H1 (cell line): Measurements from ENCODE around the gene TSPAN3. TPM values are rescaled to one million over a fixed set of nuclear protein-coding genes. Genes with fewer than 3 reads are reported as not detected.

Experiments used
- CTCF ChIA-PET: fragments of 300-600 bp; sonication (Branson Sonifier 250); formaldehyde crosslinking; loops from one replicate; lab custom pipeline; 2021; ENCODE audit not compliant: partially characterized antibody; lab: Charles Lee
- POLR2A ChIA-PET: fragments of 300-600 bp; sonication (Branson Sonifier 250); formaldehyde crosslinking; loops from one replicate; lab custom pipeline; 2021; ENCODE audit warnings: inconsistent platforms; ENCODE audit not compliant: partially characterized antibody; lab: Charles Lee
- DNase-seq, 2 experiments: peaks; one replicate each; pipeline versions ENCODE4 v3.0.0 to v3.0.0-alpha.2; 2010 to 2022; ENCODE audit warnings: low spot score in 2 of 2, low read depth in 1 of 2, mixed read lengths in 1 of 2
- FAIRE-seq: peaks from 2 replicates; lab custom pipeline; 2011; peaks lifted over from hg19 to GRCh38; lab: Jason Lieb, UNC
- H2AFZ ChIP-seq: 2 replicates; pipeline ENCODE4 v1.8.1; 2012; ENCODE audit warnings: low read length, inconsistent platforms
- H2AK5ac ChIP-seq: 2 replicates; pipeline ENCODE4 v1.6.1; 2013; ENCODE audit warnings: low read depth, low read length
- H2BK120ac ChIP-seq: replicated peaks from 2 replicates; pipeline ENCODE3; 2013; ENCODE audit warnings: low read depth, low read length, inconsistent platforms
- H2BK12ac ChIP-seq: 2 replicates; pipeline ENCODE4 v1.6.1; 2013; ENCODE audit warnings: low read depth, low read length
- H2BK15ac ChIP-seq: 2 replicates; pipeline ENCODE4 v1.6.1; 2013; ENCODE audit warnings: low read length
- H2BK20ac ChIP-seq: 2 replicates; pipeline ENCODE4 v1.6.1; 2013; ENCODE audit warnings: low read length
- H2BK5ac ChIP-seq: 2 replicates; pipeline ENCODE4 v1.6.1; 2013; ENCODE audit warnings: low read depth, low read length
- H3K14ac ChIP-seq: 2 replicates; pipeline ENCODE4 v1.6.1; 2013; ENCODE audit warnings: inconsistent platforms; ENCODE audit not compliant: insufficient read length
- H3K18ac ChIP-seq: 2 replicates; pipeline ENCODE4 v1.6.1; 2013; ENCODE audit warnings: low read length; ENCODE audit errors: extremely low read depth
- H3K23ac ChIP-seq: 2 replicates; pipeline ENCODE4 v1.6.1; 2013; ENCODE audit warnings: inconsistent platforms; ENCODE audit not compliant: insufficient read length
- H3K23me2 ChIP-seq: 2 replicates; pipeline ENCODE4 v1.6.1; 2013; ENCODE audit warnings: low read depth, low read length
- H3K27ac ChIP-seq: 2 replicates; pipeline ENCODE4 v1.6.1; 2011; ENCODE audit warnings: low read depth, low read length, inconsistent platforms
- H3K27me3 ChIP-seq, 4 experiments: replicated peaks in 1 of 4; 1 replicate in 1 of 4; 2 replicates in 3 of 4; pipeline versions ENCODE4 v1.6.1 to v1.8.1; 2011 to 2013; ENCODE audit warnings: low read length in 3 of 4, mild to moderate bottlenecking in 3 of 4, inconsistent platforms in 2 of 4, mixed read lengths in 2 of 4, moderate library complexity in 1 of 4; ENCODE audit not compliant: control insufficient read depth in 3 of 4, insufficient read depth in 3 of 4; ENCODE audit errors: extremely low read depth in 1 of 4
- H3K36me3 ChIP-seq, 4 experiments: 2 replicates each; pipeline versions ENCODE4 v1.6.1 to v1.8.1; 2011 to 2013; ENCODE audit warnings: mild to moderate bottlenecking in 4 of 4, low read length in 3 of 4, moderate library complexity in 2 of 4, control low read depth in 1 of 4, inconsistent platforms in 1 of 4; ENCODE audit not compliant: insufficient read depth in 4 of 4, control insufficient read depth in 2 of 4
- H3K4ac ChIP-seq: replicated peaks from 2 replicates; pipeline ENCODE3; 2013; ENCODE audit warnings: low read length, low read depth, mixed read lengths, inconsistent platforms; ENCODE audit not compliant: insufficient read length
- H3K4me1 ChIP-seq, 4 experiments: replicated peaks in 1 of 4; 1 replicate in 1 of 4; 2 replicates in 3 of 4; pipeline versions ENCODE4 v1.6.1 to v1.8.1; 2011 to 2013; ENCODE audit warnings: low read length in 3 of 4, inconsistent platforms in 2 of 4, mixed read lengths in 1 of 4; ENCODE audit not compliant: insufficient read depth in 4 of 4, control insufficient read depth in 3 of 4
- H3K4me2 ChIP-seq, 2 experiments: 2 replicates each; pipeline versions ENCODE4 v1.6.1 to v1.8.1; 2011 to 2013; ENCODE audit warnings: low read depth in 2 of 2, low read length in 2 of 2, control low read depth in 1 of 2, inconsistent platforms in 1 of 2, mild to moderate bottlenecking in 1 of 2; ENCODE audit not compliant: insufficient read depth in 1 of 2
- H3K4me3 ChIP-seq, 4 experiments: fragments of 200-600, 300-600 bp in 1 of 4; sonication (generic), shearing (Covaris generic), sonication (Bioruptor Twin) in 1 of 4; 2 replicates each; pipeline versions ENCODE4 v1.5.1 to v1.8.1; 2011 to 2016; ENCODE audit warnings: low read length in 4 of 4, low read depth in 3 of 4, control low read depth in 2 of 4, inconsistent platforms in 2 of 4, mild to moderate bottlenecking in 2 of 4, mixed read lengths in 1 of 4, moderate library complexity in 1 of 4; ENCODE audit not compliant: insufficient read depth in 2 of 4; ENCODE audit errors: extremely low read depth in 1 of 4
- H3K56ac ChIP-seq: replicated peaks from 2 replicates; pipeline ENCODE3; 2013; ENCODE audit warnings: low read depth, mild to moderate bottlenecking, mixed read lengths, low read length, inconsistent platforms; ENCODE audit not compliant: insufficient read length
- H3K79me1 ChIP-seq: 2 replicates; pipeline ENCODE4 v1.6.1; 2013; ENCODE audit warnings: low read depth, low read length, control low read depth
- H3K79me2 ChIP-seq, 2 experiments: 2 replicates each; pipeline versions ENCODE4 v1.6.1 to v1.8.1; 2012 to 2013; ENCODE audit warnings: low read length in 2 of 2, mild to moderate bottlenecking in 2 of 2, inconsistent platforms in 1 of 2; ENCODE audit not compliant: insufficient read depth in 2 of 2, control insufficient read depth in 1 of 2
- H3K9ac ChIP-seq, 4 experiments: replicated peaks in 1 of 4; 1 replicate in 1 of 4; 2 replicates in 3 of 4; pipeline versions ENCODE4 v1.6.1 to v1.8.1; 2011 to 2013; ENCODE audit warnings: low read depth in 3 of 4, low read length in 3 of 4, control low read depth in 2 of 4, mild to moderate bottlenecking in 2 of 4, moderate library complexity in 2 of 4, inconsistent platforms in 1 of 4; ENCODE audit errors: extremely low read depth in 1 of 4
- H3K9me3 ChIP-seq, 2 experiments: 2 replicates each; pipeline versions ENCODE4 v1.6.1 to v1.8.1; 2012 to 2013; ENCODE audit warnings: mild to moderate bottlenecking in 2 of 2, moderate library complexity in 2 of 2, control low read depth in 1 of 2, inconsistent platforms in 1 of 2, low read depth in 1 of 2, low read length in 1 of 2, mixed read lengths in 1 of 2; ENCODE audit not compliant: insufficient read depth in 2 of 2
- H4K20me1 ChIP-seq, 2 experiments: replicated peaks in 1 of 2; 2 replicates each; pipeline versions ENCODE3 to v1.8.1; 2011 to 2013; ENCODE audit warnings: inconsistent platforms in 2 of 2, low read length in 2 of 2, mild to moderate bottlenecking in 1 of 2; ENCODE audit not compliant: insufficient read depth in 2 of 2, control insufficient read depth in 1 of 2
- H4K5ac ChIP-seq: 2 replicates; pipeline ENCODE4 v1.6.1; 2013; ENCODE audit warnings: low read length, low read depth, mixed read lengths, inconsistent platforms; ENCODE audit not compliant: insufficient read length
- H4K8ac ChIP-seq: 2 replicates; pipeline ENCODE4 v1.8.0; 2013; ENCODE audit warnings: mild to moderate bottlenecking, moderate library complexity, low read length, inconsistent platforms; ENCODE audit not compliant: insufficient read depth; ENCODE audit errors: extremely low read depth
- H4K91ac ChIP-seq: replicated peaks from 2 replicates; pipeline ENCODE3; 2013; ENCODE audit warnings: low read length, mixed read lengths, inconsistent platforms; ENCODE audit not compliant: insufficient read length
- CBX5 ChIP-seq: fragments of 300-800, 300-1000 bp; sonication (generic); IDR thresholded peaks from 2 replicates; pipeline ENCODE4 v1.7.1; 2016; ENCODE audit warnings: antibody characterized with exemption, low read length, low read depth
- CBX8 ChIP-seq: fragments of 300-800, 300-1000 bp; sonication (generic); IDR thresholded peaks from 2 replicates; pipeline ENCODE4 v1.7.1; 2016; ENCODE audit warnings: low read depth, low read length, borderline replicate concordance
- CHD2 ChIP-seq: IDR thresholded peaks from 2 replicates; pipeline ENCODE4 v1.6.1; 2012; ENCODE audit warnings: low read length, improper control_type of control experiment
- JUN ChIP-seq: IDR thresholded peaks from 2 replicates; pipeline ENCODE4 v1.6.1; 2011; ENCODE audit warnings: low read depth, mild to moderate bottlenecking, improper control_type of control experiment, low read length
- JUND ChIP-seq: IDR thresholded peaks from 2 replicates; pipeline ENCODE4 v1.6.1; 2011; ENCODE audit warnings: mild to moderate bottlenecking, improper control_type of control experiment, low read length
- KDM1A ChIP-seq: fragments of 200-600, 300-600 bp; sonication (generic); IDR thresholded peaks from 2 replicates; pipeline ENCODE4 v1.7.1; 2016; ENCODE audit warnings: mild to moderate bottlenecking, low read length, borderline replicate concordance
- MAFK ChIP-seq: IDR thresholded peaks from 2 replicates; pipeline ENCODE4 v1.6.1; 2012; ENCODE audit warnings: low read depth, mild to moderate bottlenecking, improper control_type of control experiment, low read length
- POLR2AphosphoS5 ChIP-seq: IDR thresholded peaks from 2 replicates; pipeline ENCODE4 v1.6.1; 2011; ENCODE audit warnings: low read depth, low read length
- POU5F1 ChIP-seq: IDR thresholded peaks from 2 replicates; pipeline ENCODE4 v1.6.1; 2011; ENCODE audit warnings: low read depth, mild to moderate bottlenecking, low read length, moderate library complexity
- RAD21 ChIP-seq, 2 experiments: IDR thresholded peaks in 1 of 2; conservative IDR thresholded peaks in 1 of 2; 2 replicates each; pipeline ENCODE4 v1.6.1; 2011; ENCODE audit warnings: low read depth in 2 of 2, low read length in 2 of 2, improper control_type of control experiment in 1 of 2, inconsistent platforms in 1 of 2, mild to moderate bottlenecking in 1 of 2, moderate library complexity in 1 of 2
- RFX5 ChIP-seq: IDR thresholded peaks from 2 replicates; pipeline ENCODE4 v1.6.1; 2011; ENCODE audit warnings: low read depth, low read length, improper control_type of control experiment, borderline replicate concordance
- RNF2 ChIP-seq: fragments of 200-900, 300-1000 bp; sonication (generic); IDR thresholded peaks from 2 replicates; pipeline ENCODE4 v1.7.1; 2016; ENCODE audit warnings: borderline replicate concordance, low read depth, mild to moderate bottlenecking, antibody characterized with exemption, low read length; ENCODE audit not compliant: poor library complexity, severe bottlenecking; ENCODE audit errors: missing control alignments
- SP2 ChIP-seq: IDR thresholded peaks from 2 replicates; pipeline ENCODE4 v1.6.1; 2012; ENCODE audit warnings: mild to moderate bottlenecking, low read length, inconsistent platforms
- SP4 ChIP-seq: IDR thresholded peaks from 2 replicates; pipeline ENCODE4 v1.6.1; 2012; ENCODE audit warnings: low read length, inconsistent platforms
- WGBS, 2 experiments: shearing (Covaris generic) in 1 of 2; methylation state at CpG; one replicate each; pipeline versions ENCODE4 v1.1.6 to v1.1.7; 2013 to 2015; ENCODE audit warnings: low lambda C conversion rate in 2 of 2, mixed read lengths in 2 of 2, inconsistent platforms in 1 of 2, low coverage in 1 of 2, missing lambda C conversion rate in 1 of 2; ENCODE audit not compliant: insufficient replicate concordance in 2 of 2, insufficient coverage in 1 of 2, insufficient read length in 1 of 2; ENCODE audit errors: extremely low coverage in 1 of 2, missing lambda C conversion rate in 1 of 2; 5-methylcytosine and 5-hydroxymethylcytosine counted together
- polyA plus RNA-seq, 7 experiments: library from polyadenylated mRNA; depleted of rRNA in 3 of 7; stranded (reverse) in 5 of 7; unstranded in 2 of 7; fragments of >200 nt in 5 of 7; fragments of 200-250 nt in 2 of 7; gene quantifications; 1 replicate in 5 of 7; 2 replicates in 1 of 7; 4 replicates in 1 of 7; pipeline versions ENCODE4 v1.2.1 to v1.2.3, GENCODE V29; 2011 to 2013; ENCODE audit warnings: missing spikeins in 2 of 7, mixed read lengths in 2 of 7
- total RNA-seq: library from RNA; stranded (reverse); fragmentation: NEBNext Ultra II Directional; extraction: Animal tissue kit (Norgen Biotek cat#: 25700); gene quantifications from 2 replicates; pipeline ENCODE4 v1.2.1, GENCODE V29; 2021

Gene TSPAN3
- total and polyA plus RNA-seq, 2 of the 8 experiments (the other 6 are each of a cell fraction or from before 2014, with no cell fraction given): 107 to 238 TPM

DNA sequence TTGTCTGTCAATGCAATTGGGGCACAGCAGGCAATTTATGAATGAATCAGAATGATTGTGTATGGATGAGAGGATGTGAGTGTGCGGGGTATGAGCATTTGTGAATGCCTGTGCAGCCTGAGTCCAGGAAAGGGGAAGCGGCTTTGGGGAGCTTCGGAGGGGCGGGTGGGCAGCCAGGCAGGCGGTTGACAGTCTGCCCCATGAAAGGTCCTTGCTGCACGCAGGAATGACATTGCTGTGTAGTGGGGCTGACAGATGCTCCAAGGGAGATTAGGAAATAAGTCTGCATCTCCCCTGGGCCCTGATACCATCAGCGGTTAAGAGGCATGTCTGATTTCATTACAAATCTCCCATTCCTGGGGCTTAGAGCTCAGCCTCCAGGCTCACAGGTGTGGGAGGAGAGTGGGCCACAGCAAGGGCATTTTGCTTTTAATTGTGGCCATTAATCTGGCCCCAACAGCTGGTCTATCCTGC lies 26.4 kb upstream of the TSPAN3 start:
- Histone ChIP-seq H4K5ac (no peak overlapping the region), H2BK5ac (no peak overlapping the region), H3K4me3 (no peak overlapping the region), H4K20me1 (no peaks in the 10 kb centered on the region), H2AK5ac (no peak overlapping the region), H3K9ac (no peak overlapping the region), H3K23ac (no peak overlapping the region), H3K27me3 (no peaks in the 10 kb centered on the region), H4K8ac (no peak overlapping the region), H3K56ac (no peak overlapping the region), H4K91ac (no peak overlapping the region), H3K4me2 (no peak overlapping the region), H2BK120ac (no peak overlapping the region), H2AFZ (no peak overlapping the region), H2BK15ac (0 out of 2 replicates have a peak overlapping the region, but pooled peaks have one; percentile 23), H3K79me2 (no peaks in the 10 kb centered on the region), H3K14ac (no peak overlapping the region), H2BK12ac (no peak overlapping the region), H3K27ac (no peak overlapping the region), H3K4ac (no peak overlapping the region), H3K79me1 (no peaks in the 10 kb centered on the region), H3K36me3 (no peaks in the 10 kb centered on the region), H3K4me1 (peaks cover 0 to 3% (median 0%) of the 10 kb centered on the region in 4 experiments; a peak in 1 of 7 replicates), H3K18ac (no peak overlapping the region), H3K9me3 (no peaks in the 10 kb centered on the region), H3K23me2 (no peaks in the 10 kb centered on the region), H2BK20ac (no peak overlapping the region)
- FAIRE-seq (no peak), DNase-seq (peak in 1 of 2 experiments; percentile 20)
- 89% methylated on average over 7 of the region's 7 CpGs; no CpG with 5 or more reads in 1 of the 2 experiments for WGBS, 2 experiments
- ChIA-PET CTCF (interaction anchor here (0.6 to 10.8 kb wide), 9 partner anchors 9 to 447 kb away, joined by 3 to 101 read pairs (median 5); no protein-coding TSS in a partner anchor), POLR2A (interaction anchor here (1.0 kb wide), 1 partner anchor 9 kb away, joined by 3 read pairs; no protein-coding TSS in a partner anchor)
- TF ChIP-seq SP4 (no peak), POU5F1 (no peak), JUN (no peak), JUND (no peak), SP2 (no peak), KDM1A (no peak), CHD2 (no peak), POLR2AphosphoS5 (no peak), RAD21 (IDR thresholded peaks at IDR 0.05 in 1 of 2, conservative IDR thresholded peaks at IDR 0.05 in 1 of 2; ENCODE audit: low read depth in 2 of 2, low read length in 2 of 2) (no peak), RFX5 (no peak), CBX8 (no peak), MAFK (no peak), CBX5 (no peak), RNF2 (no peak)
